GM23338 (cell line): ENCODE results near the gene PROX2. TPM values are rescaled to one million over a fixed set of nuclear protein-coding genes. Genes with fewer than 3 reads are reported as not detected.

Experiments used
- ATAC-seq: fragments of 200-7000 bp; cut with Tn5 transposase; 3 replicates; pipeline ENCODE4 v1.9.1; 2020
- DNase-seq: peaks from one replicate; pipeline ENCODE4 v3.0.0-alpha.2; 2015; ENCODE audit warnings: low spot score
- H2AFZ ChIP-seq: fragments of 200-600 bp; sonication (generic); 2 replicates; pipeline ENCODE4 v1.8.0; 2016; ENCODE audit warnings: antibody characterized with exemption, mild to moderate bottlenecking, moderate library complexity
- H3F3A ChIP-seq: fragments of 200-600 bp; sonication (generic); replicated peaks from 2 replicates; pipeline ENCODE4 v1.8.0; 2017; ENCODE audit warnings: antibody characterized with exemption, mixed run types, low read depth
- H3K27ac ChIP-seq: fragments of 200-600 bp; sonication (generic); 2 replicates; pipeline ENCODE4 v1.6.1; 2016; ENCODE audit warnings: low read depth
- H3K27me3 ChIP-seq: fragments of 200-600 bp; sonication (generic); 2 replicates; pipeline ENCODE4 v1.8.0; 2016; ENCODE audit warnings: mild to moderate bottlenecking, mixed run types, moderate library complexity; ENCODE audit not compliant: insufficient read depth
- H3K36me3 ChIP-seq: fragments of 200-600 bp; sonication (generic); 2 replicates; pipeline ENCODE4 v1.8.0; 2016; ENCODE audit warnings: mild to moderate bottlenecking; ENCODE audit not compliant: insufficient read depth
- H3K4me1 ChIP-seq: fragments of 200-600 bp; sonication (generic); 2 replicates; pipeline ENCODE4 v1.8.0; 2016; ENCODE audit warnings: mild to moderate bottlenecking, moderate library complexity; ENCODE audit not compliant: insufficient read depth
- H3K4me2 ChIP-seq: fragments of 200-600 bp; sonication (generic); 2 replicates; pipeline ENCODE4 v1.7.1; 2017; ENCODE audit warnings: mixed run types
- H3K4me3 ChIP-seq: fragments of 200-600 bp; sonication (generic); 2 replicates; pipeline ENCODE4 v1.6.1; 2016; ENCODE audit warnings: mixed run types
- H3K79me2 ChIP-seq: fragments of 200-600 bp; sonication (generic); replicated peaks from 2 replicates; pipeline ENCODE4 v1.8.0; 2017; ENCODE audit warnings: mild to moderate bottlenecking; ENCODE audit not compliant: insufficient read depth
- H3K9me2 ChIP-seq: fragments of 200-600 bp; sonication (generic); 2 replicates; pipeline ENCODE4 v1.8.0; 2017; ENCODE audit not compliant: insufficient read depth
- H4K20me1 ChIP-seq: fragments of 200-600 bp; sonication (generic); replicated peaks from 2 replicates; pipeline ENCODE4 v1.8.0; 2017; ENCODE audit warnings: mild to moderate bottlenecking; ENCODE audit not compliant: insufficient read depth
- H3K27ac Mint-ChIP-seq: 2 replicates; pipeline ENCODE4 v1.8.0; 2020; ENCODE audit warnings: inconsistent platforms, mild to moderate bottlenecking, moderate library complexity, mixed read lengths
- H3K27me3 Mint-ChIP-seq: 3 replicates; pipeline ENCODE4 v1.8.0; 2022; ENCODE audit warnings: low read depth, mild to moderate bottlenecking, moderate library complexity, mixed read lengths, inconsistent platforms; ENCODE audit not compliant: insufficient read depth, poor library complexity
- H3K36me3 Mint-ChIP-seq: 3 replicates; pipeline ENCODE4 v1.8.0; 2021; ENCODE audit warnings: low read depth, mild to moderate bottlenecking, inconsistent platforms, moderate library complexity, mixed read lengths
- H3K4me1 Mint-ChIP-seq: 3 replicates; pipeline ENCODE4 v1.8.0; 2020; ENCODE audit warnings: mild to moderate bottlenecking, inconsistent platforms, mixed read lengths
- H3K4me3 Mint-ChIP-seq: 3 replicates; pipeline ENCODE4 v1.8.0; 2021; ENCODE audit warnings: moderate library complexity, mild to moderate bottlenecking, inconsistent platforms, mixed read lengths
- H3K9me3 Mint-ChIP-seq: 3 replicates; pipeline ENCODE4 v1.8.0; 2020; ENCODE audit warnings: moderate library complexity, mild to moderate bottlenecking, inconsistent platforms, mixed read lengths
- CREB1 ChIP-seq: fragments of 250-450 bp; sonication (Bioruptor Pico); IDR thresholded peaks from 2 replicates; pipeline ENCODE4 v1.5.0; 2020; ENCODE audit warnings: low read depth, mild to moderate bottlenecking, moderate library complexity
- CTCF ChIP-seq, 2 experiments: fragments of 200-600 bp in 1 of 2; sonication (generic) in 1 of 2; conservative IDR thresholded peaks; 2 replicates each; pipeline versions ENCODE4 v1.5.1 to v1.6.1; 2016 to 2017; ENCODE audit warnings: antibody characterized with exemption in 2 of 2, low read depth in 2 of 2, mild to moderate bottlenecking in 2 of 2, moderate library complexity in 1 of 2
- EZH2 ChIP-seq: fragments of 200-600 bp; sonication (generic); IDR thresholded peaks from one replicate; pipeline ENCODE4 v1.8.0; 2017; ENCODE audit warnings: antibody characterized with exemption, mild to moderate bottlenecking, low read depth; ENCODE audit not compliant: unreplicated experiment
- EZH2phosphoT487 ChIP-seq: fragments of 200-600 bp; sonication (generic); IDR thresholded peaks from one replicate; pipeline ENCODE4 v1.8.1; 2018; ENCODE audit warnings: antibody characterized with exemption; ENCODE audit not compliant: unreplicated experiment
- JUNB ChIP-seq: IDR thresholded peaks from one replicate; pipeline ENCODE4 v1.6.1; 2016; ENCODE audit warnings: antibody characterized with exemption; ENCODE audit not compliant: unreplicated experiment
- NANOG ChIP-seq: IDR thresholded peaks from 2 replicates; pipeline ENCODE4 v1.6.1; 2016; ENCODE audit warnings: antibody characterized with exemption, borderline replicate concordance
- POLR2AphosphoS5 ChIP-seq: IDR thresholded peaks from 2 replicates; pipeline ENCODE4 v1.6.1; 2016; ENCODE audit warnings: antibody characterized with exemption, low read depth
- STAT1 ChIP-seq: IDR thresholded peaks from one replicate; pipeline ENCODE4 v1.6.1; 2016; ENCODE audit warnings: antibody characterized with exemption; ENCODE audit not compliant: unreplicated experiment
- ZNF462 ChIP-seq: fragments of 250-450 bp; sonication (Bioruptor Pico); IDR thresholded peaks from 2 replicates; pipeline ENCODE4 v1.5.0; 2020; ENCODE audit warnings: mild to moderate bottlenecking, moderate library complexity
- polyA plus RNA-seq: library from polyadenylated mRNA; unstranded; fragments of >200 nt; fragmentation: Nextera tagmentation; extraction: Ambion mirVana; gene quantifications from 2 replicates; pipeline ENCODE4 v1.2.1, GENCODE V29; 2016
- total RNA-seq: library from RNA; depleted of rRNA; stranded (reverse); fragments of >200 nt; shearing (Covaris generic); gene quantifications from 2 replicates; pipeline ENCODE4 v1.2.3, GENCODE V29; 2014

Gene PROX2
- total and polyA plus RNA-seq, 2 experiments from 2014 or later, result 0.06 TPM; not detected in 1

- Histone ChIP-seq H3K4me3 (no peak overlapping the region), H3K27ac (no peak overlapping the region), H3K4me1 (no peaks in the 10 kb centered on the region), H3K79me2 (no peaks in the 10 kb centered on the region), H3K36me3 (peaks cover 10% of the 10 kb centered on the region; the same call in 1 of the 2 replicates), H4K20me1 (no peaks in the 10 kb centered on the region), H3K27me3 (no peaks in the 10 kb centered on the region), H2AFZ (no peak overlapping the region), H3K9me2 (no peaks in the 10 kb centered on the region), H3K4me2 (no peak overlapping the region), H3F3A (no peaks in the 10 kb centered on the region)
- Mint-ChIP-seq H3K4me3 (no peak overlapping the region), H3K36me3 (peaks cover 3% of the 10 kb centered on the region; the same call in 2 of the 3 replicates), H3K4me1 (no peaks in the 10 kb centered on the region; the same call in 2 of the 3 replicates), H3K27ac (no peak overlapping the region), H3K27me3 (peaks cover 2% of the 10 kb centered on the region), H3K9me3 (no peaks in the 10 kb centered on the region)
- TF ChIP-seq POLR2AphosphoS5, result no peak
- TF ChIP-seq ZNF462, result no peak
- no peak for TF ChIP-seq NANOG
- TF ChIP-seq JUNB, result no peak
- TF ChIP-seq EZH2phosphoT487, result no peak
- TF ChIP-seq STAT1, result no peak
- TF ChIP-seq EZH2, result no peak
- no peak for TF ChIP-seq CREB1 (CRISPR knock-in tag)
- no peak for TF ChIP-seq CTCF (conservative IDR thresholded peaks at IDR 0.05; ENCODE audit: low read depth in 2 of 2)
- no peak for DNase-seq
- ATAC-seq, result no peak
Observed at GRCh38 chr14:74836251-74836960, 39.5 kb downstream of the PROX2 start.
